Astrocyte (in vitro differentiated cells and primary cell): ENCODE measurements around the gene EHBP1. TPM values are rescaled to one million over a fixed set of nuclear protein-coding genes. Genes with fewer than 3 reads are reported as not detected.
A peak's percentile ranks its signal among the peaks of the same experiment; 100 is the strongest.

Source experiments
- DNase-seq: peaks from one replicate; pipeline ENCODE4 v3.0.0-alpha.2; 2010; ENCODE audit warnings: low read depth
- FAIRE-seq: peaks from 2 replicates; lab custom pipeline; 2011; peaks lifted over from hg19 to GRCh38; lab: Jason Lieb, UNC
- H2AFZ ChIP-seq: 2 replicates; pipeline ENCODE4 v1.6.0; 2012; ENCODE audit warnings: low read depth, low read length, inconsistent platforms
- H3K27ac ChIP-seq: 2 replicates; pipeline ENCODE4 v1.5.1; 2011; ENCODE audit warnings: low read depth, low read length, inconsistent platforms
- H3K27me3 ChIP-seq: 2 replicates; pipeline ENCODE4 v1.6.0; 2011; ENCODE audit warnings: low read length, inconsistent platforms; ENCODE audit not compliant: insufficient read depth
- H3K36me3 ChIP-seq: 2 replicates; pipeline ENCODE4 v1.5.1; 2011; ENCODE audit warnings: low read length, inconsistent platforms; ENCODE audit not compliant: insufficient read depth
- H3K4me1 ChIP-seq: 2 replicates; pipeline ENCODE4 v1.5.1; 2011; ENCODE audit warnings: low read length, inconsistent platforms; ENCODE audit not compliant: insufficient read depth
- H3K4me2 ChIP-seq: 2 replicates; pipeline ENCODE4 v1.6.0; 2012; ENCODE audit warnings: low read length, inconsistent platforms
- H3K4me3 ChIP-seq: 2 replicates; pipeline ENCODE4 v1.5.1; 2011; ENCODE audit warnings: low read depth, mild to moderate bottlenecking, low read length, inconsistent platforms; ENCODE audit not compliant: insufficient read depth
- H3K79me2 ChIP-seq: 2 replicates; pipeline ENCODE4 v1.6.0; 2012; ENCODE audit warnings: mild to moderate bottlenecking, low read length, inconsistent platforms; ENCODE audit not compliant: insufficient read depth
- H3K9ac ChIP-seq: 2 replicates; pipeline ENCODE4 v1.6.0; 2012; ENCODE audit warnings: mild to moderate bottlenecking, low read length, inconsistent platforms
- H3K9me3 ChIP-seq: 2 replicates; pipeline ENCODE4 v1.5.1; 2012; ENCODE audit warnings: low read depth, mild to moderate bottlenecking, low read length, inconsistent platforms; ENCODE audit not compliant: insufficient read depth
- H4K20me1 ChIP-seq: 2 replicates; pipeline ENCODE4 v1.6.0; 2012; ENCODE audit warnings: low read length, inconsistent platforms; ENCODE audit not compliant: insufficient read depth
- H3K27ac Mint-ChIP-seq: one replicate; pipeline ENCODE4 v1.8.0; 2021; ENCODE audit warnings: mild to moderate bottlenecking, mixed read lengths; ENCODE audit not compliant: unreplicated experiment
- H3K27me3 Mint-ChIP-seq: one replicate; pipeline ENCODE4 v1.8.0; 2021; ENCODE audit warnings: low read depth, mixed read lengths; ENCODE audit not compliant: unreplicated experiment
- H3K36me3 Mint-ChIP-seq: one replicate; pipeline ENCODE4 v1.8.0; 2021; ENCODE audit warnings: low read depth, mixed read lengths; ENCODE audit not compliant: unreplicated experiment
- H3K4me1 Mint-ChIP-seq: one replicate; pipeline ENCODE4 v1.8.0; 2021; ENCODE audit warnings: low read depth, mixed read lengths; ENCODE audit not compliant: unreplicated experiment
- H3K4me3 Mint-ChIP-seq: one replicate; pipeline ENCODE4 v1.8.0; 2021; ENCODE audit warnings: mild to moderate bottlenecking, moderate library complexity, mixed read lengths; ENCODE audit not compliant: unreplicated experiment
- H3K9me3 Mint-ChIP-seq: one replicate; pipeline ENCODE4 v1.8.0; 2021; ENCODE audit warnings: mild to moderate bottlenecking, mixed read lengths; ENCODE audit not compliant: unreplicated experiment
- EZH2 ChIP-seq: IDR thresholded peaks from 2 replicates; pipeline ENCODE4 v1.6.1; 2012; ENCODE audit warnings: mild to moderate bottlenecking, low read length, inconsistent platforms; ENCODE audit not compliant: insufficient read depth
- total RNA-seq: library from RNA; stranded (reverse); gene quantifications from 2 replicates; pipeline ENCODE4 v1.2.1, GENCODE V29; 2021
- TF ChIP-seq, protein P1 (sequence below): IDR thresholded peaks from 2 replicates; pipeline ENCODE4 v1.5.1; 2011; ENCODE audit warnings: low read depth, mild to moderate bottlenecking, inconsistent platforms, low read length, moderate library complexity; ENCODE audit not compliant: insufficient read depth

The EHBP1 gene
- total RNA-seq, 1 donor from 2014 or later = 44.1 TPM

DNA sequence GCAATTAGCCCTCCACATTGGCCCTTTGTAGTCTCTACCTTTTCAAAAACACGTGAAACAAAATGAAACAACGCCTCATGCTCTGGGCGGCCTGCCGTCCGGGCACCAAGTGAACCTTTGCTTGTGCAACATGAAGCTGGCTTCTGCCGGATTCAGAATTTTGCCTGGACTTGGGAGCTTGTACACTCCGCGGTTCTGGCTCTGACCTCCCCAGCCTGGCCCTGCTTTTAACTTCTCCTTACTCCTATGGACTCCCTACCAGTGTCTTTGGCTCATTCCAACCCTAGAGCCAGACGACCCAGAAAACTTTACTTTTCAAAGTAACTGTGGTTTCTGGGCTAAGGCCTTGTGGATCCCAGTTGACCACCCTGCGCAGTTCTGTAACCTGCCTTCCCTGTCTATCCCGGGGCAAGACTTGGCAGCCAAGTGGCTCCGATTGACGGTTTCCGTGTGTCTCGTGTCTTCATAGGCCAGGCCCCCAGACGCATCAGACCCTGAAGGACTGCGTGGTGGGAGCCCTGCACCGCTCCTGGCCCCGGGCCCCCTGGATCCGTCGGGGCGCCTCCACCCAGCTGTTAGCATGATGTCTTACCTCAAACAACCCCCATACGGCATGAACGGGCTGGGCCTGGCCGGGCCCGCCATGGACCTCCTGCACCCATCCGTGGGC, 347.0 kb downstream of the EHBP1 start:
- Histone ChIP-seq H3K27me3 (peaks cover 90% of the 10 kb centered on the region), H3K4me2 (peak overlapping the region; percentile 92), H3K27ac (peak overlapping the region; percentile 11), H3K9me3 (no peaks in the 10 kb centered on the region), H2AFZ (no peak overlapping the region), H3K79me2 (peaks cover 62% of the 10 kb centered on the region), H3K4me3 (peak overlapping the region; percentile 61), H3K4me1 (peaks cover 14% of the 10 kb centered on the region), H4K20me1 (peaks cover 64% of the 10 kb centered on the region), H3K36me3 (no peaks in the 10 kb centered on the region), H3K9ac (peak overlapping the region; percentile 61)
- DNase-seq (no peak), FAIRE-seq (no peak)
- H3K36me3 Mint-ChIP-seq = no peaks in the 10 kb centered on the region
- H3K9me3 Mint-ChIP-seq = peaks cover 33% of the 10 kb centered on the region
- no peak for TF ChIP-seq EZH2
- TF ChIP-seq, protein P1, sequence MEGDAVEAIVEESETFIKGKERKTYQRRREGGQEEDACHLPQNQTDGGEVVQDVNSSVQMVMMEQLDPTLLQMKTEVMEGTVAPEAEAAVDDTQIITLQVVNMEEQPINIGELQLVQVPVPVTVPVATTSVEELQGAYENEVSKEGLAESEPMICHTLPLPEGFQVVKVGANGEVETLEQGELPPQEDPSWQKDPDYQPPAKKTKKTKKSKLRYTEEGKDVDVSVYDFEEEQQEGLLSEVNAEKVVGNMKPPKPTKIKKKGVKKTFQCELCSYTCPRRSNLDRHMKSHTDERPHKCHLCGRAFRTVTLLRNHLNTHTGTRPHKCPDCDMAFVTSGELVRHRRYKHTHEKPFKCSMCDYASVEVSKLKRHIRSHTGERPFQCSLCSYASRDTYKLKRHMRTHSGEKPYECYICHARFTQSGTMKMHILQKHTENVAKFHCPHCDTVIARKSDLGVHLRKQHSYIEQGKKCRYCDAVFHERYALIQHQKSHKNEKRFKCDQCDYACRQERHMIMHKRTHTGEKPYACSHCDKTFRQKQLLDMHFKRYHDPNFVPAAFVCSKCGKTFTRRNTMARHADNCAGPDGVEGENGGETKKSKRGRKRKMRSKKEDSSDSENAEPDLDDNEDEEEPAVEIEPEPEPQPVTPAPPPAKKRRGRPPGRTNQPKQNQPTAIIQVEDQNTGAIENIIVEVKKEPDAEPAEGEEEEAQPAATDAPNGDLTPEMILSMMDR = no peak
- H3K4me1 Mint-ChIP-seq = no peaks in the 10 kb centered on the region
- no peak overlapping the region for H3K4me3 Mint-ChIP-seq
- peaks cover 84% of the 10 kb centered on the region for H3K27me3 Mint-ChIP-seq
- peak overlapping the region; percentile 47 for H3K27ac Mint-ChIP-seq

GRCh38 chr2:63053081-63053888, 347.8 kb downstream of the EHBP1 start:
- Histone ChIP-seq H3K9me3 (no peaks in the 10 kb centered on the region), H3K4me1 (peaks cover 9% of the 10 kb centered on the region), H2AFZ (no peak overlapping the region), H3K4me2 (peak overlapping the region; percentile 92), H4K20me1 (peaks cover 63% of the 10 kb centered on the region), H3K79me2 (peaks cover 60% of the 10 kb centered on the region), H3K27ac (no peak overlapping the region), H3K4me3 (peak overlapping the region; percentile 61), H3K9ac (peak overlapping the region; percentile 61), H3K27me3 (peaks cover 90% of the 10 kb centered on the region), H3K36me3 (no peaks in the 10 kb centered on the region)
- Mint-ChIP-seq H3K4me3 (no peak overlapping the region), H3K27me3 (peaks cover 84% of the 10 kb centered on the region), H3K36me3 (no peaks in the 10 kb centered on the region), H3K4me1 (no peaks in the 10 kb centered on the region), H3K9me3 (peaks cover 33% of the 10 kb centered on the region), H3K27ac (no peak overlapping the region)
- DNase-seq = no peak
- no peak for TF ChIP-seq EZH2
- TF ChIP-seq, protein P1 = no peak
- FAIRE-seq = no peak
